CD4-positive, alpha-beta T cell treated with Interleukin-17A for 1 hour (primary cell): ENCODE data around the gene POU4F2.
"Not testable (repeated sequence)": the region's sequence is repeated elsewhere in the genome, so short reads cannot be mapped to it uniquely, and the experiment has no call there.

Source experiments
- DNase-seq: peaks from one replicate; pipeline ENCODE4 v3.0.0-alpha.2; 2020

Gene POU4F2

DNA sequence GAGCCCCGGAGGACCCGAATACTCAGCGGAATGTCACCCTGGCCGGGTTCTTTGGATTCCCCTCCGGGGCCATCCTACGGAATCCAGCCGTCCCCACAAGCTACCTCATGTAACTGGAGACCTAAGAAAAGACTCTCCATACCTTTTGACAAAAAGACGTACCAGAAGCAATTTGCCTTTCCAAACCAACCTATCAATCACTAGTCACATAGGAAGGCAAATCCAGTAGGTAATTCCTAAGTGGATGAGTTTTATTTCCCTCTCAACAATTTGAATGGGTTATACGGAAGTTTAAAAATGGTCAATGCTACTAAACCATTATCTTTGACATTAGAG is 16.8 kb downstream of the POU4F2 start:
- no peak for DNase-seq

DNA sequence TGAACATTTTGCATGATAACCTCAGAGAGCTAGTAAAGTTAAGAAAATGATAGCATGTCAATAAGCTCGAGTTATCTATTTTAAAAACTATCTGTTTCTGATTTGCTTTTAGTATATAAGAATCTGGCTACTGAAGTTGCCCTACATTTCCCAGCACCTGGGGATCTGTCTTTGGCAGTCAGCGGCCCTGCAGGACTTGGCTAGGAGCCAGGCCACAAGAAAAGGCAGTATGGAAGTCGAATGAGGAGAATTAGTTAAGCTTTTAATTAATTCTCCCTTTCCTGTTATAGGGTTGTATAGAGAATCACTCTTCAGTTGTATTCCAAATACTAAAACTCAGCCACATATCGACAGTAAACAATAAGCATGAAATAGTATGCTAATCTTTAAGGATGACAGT is 22.7 kb downstream of the POU4F2 start:
- DNase-seq: no peak

DNA sequence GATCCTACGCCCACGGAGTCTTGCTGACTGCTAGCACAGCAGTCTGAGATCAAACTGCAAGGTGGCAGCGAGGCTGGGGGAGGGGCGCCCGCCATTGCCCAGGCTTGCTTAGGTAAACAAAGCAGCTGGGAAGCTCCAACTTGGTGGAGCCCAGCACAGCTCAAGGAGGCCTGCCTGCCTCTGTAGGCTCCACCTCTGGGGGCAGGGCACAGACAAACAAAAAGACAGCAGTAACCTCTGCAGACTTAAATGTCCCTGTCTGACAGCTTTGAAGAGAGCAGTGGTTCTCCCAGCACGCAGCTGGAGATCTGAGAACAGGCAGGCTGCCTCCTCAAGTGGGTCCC is 25.2 kb downstream of the POU4F2 start:
- not testable (repeated sequence) for DNase-seq

GRCh38 chr4:146674829-146675570 is 36.3 kb downstream of the POU4F2 start:
- DNase-seq: no peak
